Activated T-cell treated with anti-CD3 and anti-CD28 coated beads, Interleukin-2, amount 50 U/mL, for 48 hours (primary cell): Measurements from ENCODE around the gene ZNF81.
A peak's percentile ranks its signal among the peaks of the same experiment; 100 is the strongest.
"Not testable (repeated sequence)": the region's sequence is repeated elsewhere in the genome, so short reads cannot be mapped to it uniquely, and the experiment has no call there.

ENCODE experiments used
- DNase-seq, 2 experiments: peaks; one replicate each; pipeline ENCODE4 v3.0.0-alpha.2; 2020

Gene ZNF81

GRCh38 chrX:47846040-47846439 lies 9.3 kb downstream of the ZNF81 start:
- no peak for DNase-seq

GRCh38 chrX:47849778-47850177 lies 13.1 kb downstream of the ZNF81 start:
- DNase-seq, result no peak

GRCh38 chrX:47850389-47850788 lies 13.7 kb downstream of the ZNF81 start:
- not testable (repeated sequence) for DNase-seq

- no peak for DNase-seq
Measured at GRCh38 chrX:47850901-47851300, 14.2 kb downstream of the ZNF81 start.

DNA sequence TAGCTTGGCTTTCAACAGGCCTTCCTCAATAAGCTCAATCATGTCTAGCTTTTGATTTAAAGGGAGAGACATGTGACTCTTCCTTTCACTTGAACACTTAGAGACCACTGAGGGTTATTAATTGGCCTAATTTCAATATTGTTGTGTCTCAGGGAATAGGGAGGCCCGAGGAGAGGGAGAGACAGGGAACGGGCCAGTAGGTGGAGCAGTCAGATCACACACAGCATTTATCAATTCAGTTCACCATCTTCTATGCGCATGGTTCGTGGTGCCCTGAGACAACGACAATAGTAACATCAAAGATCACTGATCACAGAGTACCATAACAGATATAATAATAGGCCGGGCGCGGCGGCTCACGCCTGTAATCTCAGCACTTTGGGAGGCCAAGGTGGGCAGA lies 17.8 kb downstream of the ZNF81 start:
- no peak for DNase-seq

DNA sequence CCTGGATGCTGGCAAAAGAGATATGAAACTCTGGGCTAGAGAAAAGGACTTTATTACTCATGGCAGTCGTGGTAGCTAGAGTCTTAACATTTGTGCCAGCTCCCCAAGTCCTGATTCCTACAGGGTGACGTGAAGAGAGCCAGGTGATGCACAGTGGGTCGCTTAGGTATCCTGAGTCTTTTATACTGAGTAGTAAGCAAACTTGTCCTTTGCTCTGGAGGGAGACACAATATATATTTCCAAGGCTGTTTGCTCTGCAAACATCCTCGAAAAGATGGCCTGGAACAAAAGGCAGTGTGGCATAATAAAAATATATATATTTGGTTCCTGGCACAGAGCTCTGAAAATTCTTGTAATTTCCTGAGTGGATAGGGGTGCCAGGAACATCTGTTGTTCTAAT lies 23.0 kb downstream of the ZNF81 start:
- DNase-seq, result no peak

DNA sequence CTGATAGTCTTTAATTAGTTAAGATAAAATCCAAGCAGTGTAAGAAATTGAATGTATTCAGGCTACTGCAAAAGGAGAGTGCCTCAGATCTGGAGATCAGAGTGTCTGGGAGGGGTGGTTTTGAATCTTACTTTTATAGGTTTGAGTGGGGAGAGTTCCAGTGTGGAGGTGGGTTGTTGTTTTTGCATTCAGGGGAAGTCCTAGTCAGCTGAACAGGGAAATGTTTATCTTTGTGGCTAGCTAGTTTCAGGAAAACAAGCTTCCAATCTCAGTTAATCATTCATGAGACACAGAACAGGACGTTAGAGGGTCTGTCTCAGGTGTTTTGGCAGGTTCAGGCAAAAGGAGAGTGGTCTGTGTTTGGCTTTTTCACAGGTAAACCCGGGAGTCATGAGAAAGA lies 26.0 kb downstream of the ZNF81 start:
- no peak for DNase-seq

DNA sequence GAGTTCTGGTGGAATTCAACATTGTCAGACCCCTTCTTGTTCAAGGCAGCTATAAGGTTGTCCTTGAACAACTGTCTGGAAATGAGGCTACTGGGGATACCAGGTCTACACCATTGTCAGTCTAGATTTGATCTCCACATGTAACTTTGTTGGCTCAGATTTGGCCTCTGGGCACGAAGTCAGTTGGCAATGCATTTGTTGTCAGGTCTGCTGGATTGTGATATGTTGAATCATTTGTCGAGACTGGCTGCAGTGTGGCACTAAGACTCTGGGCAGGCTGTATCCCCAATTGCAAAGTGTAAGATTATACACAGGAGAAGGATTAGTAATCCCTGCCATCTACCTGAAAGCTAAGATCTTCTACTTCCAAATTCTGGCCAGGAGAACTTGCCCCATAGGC lies 26.5 kb downstream of the ZNF81 start:
- DNase-seq, result no peak

DNA sequence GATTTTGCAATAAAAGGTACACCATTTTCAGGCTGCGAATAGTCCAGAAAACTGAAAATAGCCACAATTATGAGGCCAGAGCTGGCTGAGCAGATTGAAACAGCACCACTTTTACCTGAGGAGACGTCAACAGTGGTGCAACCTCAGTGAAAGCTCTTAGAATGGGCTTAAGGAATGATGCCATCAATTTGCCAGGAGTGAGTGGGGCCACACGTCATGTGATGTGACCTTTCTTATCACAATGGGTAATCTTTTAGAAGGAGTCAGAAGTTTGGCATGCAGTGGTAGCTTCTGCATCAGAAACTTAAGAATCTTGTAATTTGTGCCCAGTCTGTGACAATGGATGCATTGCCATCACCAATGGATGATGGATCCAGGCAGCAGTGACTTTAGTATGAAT lies 27.6 kb downstream of the ZNF81 start:
- no peak for DNase-seq

DNA sequence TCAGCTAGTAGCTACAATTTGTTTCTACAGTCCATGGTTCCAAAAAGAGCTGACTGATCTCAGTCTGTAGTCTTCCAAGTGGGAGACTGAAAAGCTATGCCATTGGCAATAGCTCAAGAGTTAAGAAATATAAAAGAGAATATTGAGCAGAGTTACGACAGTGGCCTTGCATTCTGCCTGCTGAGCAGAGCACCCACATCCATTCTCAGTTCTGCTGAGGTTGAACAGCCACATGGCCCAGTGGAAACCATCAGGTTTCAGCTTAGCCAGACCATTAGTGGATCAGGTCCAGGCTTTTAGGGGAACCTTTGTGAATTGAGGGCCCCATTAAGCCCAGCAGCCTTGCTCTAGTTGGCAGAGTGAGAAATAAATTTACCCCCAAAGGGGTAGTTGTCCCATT lies 28.1 kb downstream of the ZNF81 start:
- DNase-seq, result no peak

DNA sequence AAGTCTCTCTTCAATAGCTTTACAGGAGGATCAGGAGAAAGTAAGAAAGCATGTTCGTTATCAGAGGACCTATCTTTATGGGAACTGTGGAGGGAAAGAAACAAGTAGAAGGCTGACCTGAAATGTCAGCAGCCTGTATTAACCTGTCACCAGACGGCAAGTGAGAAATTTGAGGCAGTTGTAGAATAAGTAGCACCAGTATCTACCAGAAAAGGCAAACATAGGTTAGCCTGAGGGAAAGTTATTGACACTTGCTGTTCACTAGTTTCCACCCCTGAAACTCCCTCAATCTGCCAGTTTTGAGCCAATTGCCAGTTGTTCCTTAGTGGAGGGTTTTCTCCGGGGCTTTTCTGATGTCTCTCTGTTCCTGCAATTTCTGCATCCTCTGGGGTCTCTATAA lies 36.4 kb downstream of the ZNF81 start:
- DNase-seq, result no peak

- no peak for DNase-seq
Measured at GRCh38 chrX:47877327-47877726, 40.6 kb downstream of the ZNF81 start.

- no peak for DNase-seq
Measured at GRCh38 chrX:47878198-47878597, 41.5 kb downstream of the ZNF81 start.

- no peak for DNase-seq
Measured at GRCh38 chrX:47879463-47879862, 42.8 kb downstream of the ZNF81 start.

GRCh38 chrX:47880927-47881326 lies 44.2 kb downstream of the ZNF81 start:
- DNase-seq, result no peak

DNA sequence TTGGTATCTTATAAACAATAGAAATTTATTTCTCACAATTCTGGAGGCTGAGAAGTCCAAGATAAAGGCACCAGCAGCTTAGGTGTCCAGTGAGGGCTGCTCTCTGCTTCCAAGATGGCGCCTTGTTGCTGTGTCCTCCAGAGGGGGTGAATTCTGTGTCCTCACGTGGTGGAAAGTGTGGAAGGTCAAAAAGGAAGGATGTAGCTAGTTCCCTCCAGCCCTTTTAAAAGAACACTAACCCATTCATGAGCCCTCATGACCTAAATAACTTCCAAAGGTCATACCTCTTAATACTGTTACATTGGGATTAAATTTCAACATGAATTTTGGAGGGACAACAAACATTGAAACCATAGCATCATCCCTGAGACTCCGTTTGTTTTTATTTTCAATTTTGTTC lies 48.8 kb downstream of the ZNF81 start:
- no peak for DNase-seq

DNA sequence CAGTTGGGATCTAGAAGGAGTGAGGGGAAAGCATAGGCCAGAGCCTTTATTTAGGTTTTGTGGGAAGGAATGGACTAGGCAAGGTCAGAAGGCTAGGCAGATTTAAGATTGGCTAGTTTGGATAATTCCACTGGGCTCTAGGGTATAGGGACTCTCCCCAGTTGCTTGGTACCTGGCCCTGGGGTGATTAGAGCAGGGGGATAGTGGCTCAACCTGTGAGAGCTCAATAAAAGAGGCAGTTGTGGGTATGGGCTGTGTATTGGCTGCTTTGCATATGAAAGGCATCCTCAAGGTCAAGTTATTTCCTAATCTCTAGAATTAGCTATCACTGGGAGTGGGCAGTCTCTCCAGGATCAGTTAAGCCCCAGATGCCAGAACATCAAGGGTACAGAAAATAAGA lies 61.3 kb downstream of the ZNF81 start:
- no peak for DNase-seq

- DNase-seq, result no peak
Measured at GRCh38 chrX:47900833-47901232, 64.1 kb downstream of the ZNF81 start.

GRCh38 chrX:47902161-47902560 lies 65.5 kb downstream of the ZNF81 start:
- DNase-seq, result no peak

GRCh38 chrX:47915886-47916493 lies 79.3 kb downstream of the ZNF81 start:
- no peak for DNase-seq

DNA sequence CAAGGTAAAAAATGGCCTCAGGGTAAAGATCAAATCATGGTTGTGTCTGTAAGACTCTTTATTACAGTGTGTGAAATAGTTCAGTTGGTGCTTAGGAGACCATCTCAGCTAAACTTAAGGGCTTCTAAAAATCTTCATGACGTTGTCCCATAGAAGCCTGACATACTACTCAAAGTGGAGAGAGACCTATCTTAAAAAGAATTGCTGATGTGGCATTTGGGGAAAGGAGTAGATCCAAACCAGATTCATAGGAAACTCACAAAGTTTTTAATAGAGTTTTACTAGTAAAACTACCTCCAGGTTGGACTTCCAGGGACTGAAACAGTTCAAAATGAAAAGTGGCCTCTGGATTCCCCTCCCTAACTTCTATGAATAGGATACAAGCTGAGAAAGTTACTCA lies 81.6 kb downstream of the ZNF81 start:
- no peak for DNase-seq

DNA sequence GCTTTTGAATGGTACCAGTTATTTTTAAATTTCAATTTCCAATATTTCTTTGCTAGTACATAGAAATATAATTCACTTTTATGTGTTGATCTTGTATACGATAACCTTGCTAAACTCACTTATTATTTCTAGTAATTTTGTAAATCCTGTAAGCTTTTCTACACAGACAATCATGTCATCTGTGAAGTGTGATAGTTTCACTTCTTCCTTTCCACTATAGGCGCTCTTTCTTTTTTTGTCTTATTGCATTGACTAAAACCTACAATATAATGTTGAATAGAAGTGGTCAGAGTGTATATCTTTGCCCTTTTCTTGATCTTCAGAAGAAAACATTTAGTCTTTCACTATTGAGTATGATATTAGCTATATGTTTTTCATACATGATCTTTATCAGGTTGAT lies 90.5 kb downstream of the ZNF81 start:
- DNase-seq, result no peak

GRCh38 chrX:47931970-47932369 lies 95.3 kb downstream of the ZNF81 start:
- not testable (repeated sequence) for DNase-seq

- no peak for DNase-seq
Measured at GRCh38 chrX:47933946-47934345, 97.2 kb downstream of the ZNF81 start.

DNA sequence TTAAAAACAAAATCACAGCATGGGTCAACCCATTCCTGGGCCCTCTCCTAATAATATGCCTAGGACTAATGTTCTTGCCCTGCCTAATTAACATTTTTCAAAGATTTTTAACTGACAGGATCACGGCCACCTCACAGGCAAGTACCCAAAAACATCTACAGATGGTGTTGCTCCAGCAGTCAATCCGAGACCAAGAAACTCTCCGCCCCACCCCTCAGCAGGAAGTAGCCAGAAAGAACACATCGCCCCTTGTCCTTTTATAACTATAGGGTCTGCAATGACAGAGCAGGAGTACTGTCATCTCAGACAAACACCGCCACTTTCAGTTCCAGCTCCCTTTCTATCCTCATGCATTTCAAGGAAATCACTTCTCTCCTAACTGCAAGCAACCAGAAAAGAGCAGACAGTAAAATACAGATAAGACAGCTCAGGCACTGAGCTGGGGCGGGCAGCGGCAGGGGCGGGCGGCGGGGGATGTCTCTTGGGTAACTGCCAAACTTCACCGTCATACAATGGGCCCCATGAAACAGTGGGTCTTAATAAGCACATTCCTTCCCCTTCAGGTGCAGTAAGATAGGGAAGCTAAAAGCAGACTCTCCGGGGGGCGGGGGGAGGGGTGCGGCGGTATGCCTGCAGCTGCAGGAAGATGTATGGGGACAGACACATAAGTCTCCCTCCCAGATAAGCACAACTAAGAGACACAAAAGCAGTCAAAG lies 99.7 kb downstream of the ZNF81 start:
- peak in 1 of 2 experiments; percentile 30 for DNase-seq
